Measurements from ENCODE around the gene CHCHD2. TPM values are rescaled to one million over a fixed set of nuclear protein-coding genes. Genes with fewer than 3 reads are reported as not detected.

Gene CHCHD2
- polyA plus RNA-seq, 3 donors: 241 to 500 (median 412) TPM

GRCh38 chr7:56053379-56053778 is 52.9 kb downstream of the CHCHD2 start:
- Histone ChIP-seq H3K36me3 (replicated peaks in 1 of 2; ENCODE audit: control insufficient read depth in 1 of 2, insufficient read depth in 2 of 2, low read length in 2 of 2) (peaks cover 49 to 57% of the 10 kb centered on the region in 2 donors), H3K4me1 (ENCODE audit: control insufficient read depth in 1 of 2, insufficient read depth in 2 of 2, low read length in 2 of 2) (peaks cover 19 to 24% of the 10 kb centered on the region in 2 donors), H3K9ac (ENCODE audit: insufficient read depth, low read length, poor library complexity, severe bottlenecking) (no peak overlapping the region), H2AFZ (ENCODE audit: insufficient read depth, low read depth, low read length, poor library complexity, severe bottlenecking) (no peak overlapping the region), H3K27me3 (ENCODE audit: control insufficient read depth in 2 of 2, insufficient read depth in 2 of 2, low read length in 2 of 2) (no peaks in the 10 kb centered on the region), H3K4me2 (replicated peaks; ENCODE audit: extremely low read depth, low read length, poor library complexity, severe bottlenecking) (no peak overlapping the region), H3K79me2 (ENCODE audit: insufficient read depth, low read length) (peaks cover 49% of the 10 kb centered on the region), H4K20me1 (ENCODE audit: insufficient read depth, low read length) (no peaks in the 10 kb centered on the region), H3K27ac (ENCODE audit: low read depth in 1 of 2, low read length in 2 of 2) (no peak overlapping the region), H3K9me3 (replicated peaks in 1 of 2; ENCODE audit: control insufficient read depth in 1 of 2, insufficient read depth in 1 of 2, low read length in 2 of 2) (no peaks in the 10 kb centered on the region), H3K4me3 (replicated peaks in 1 of 3; ENCODE audit: low read depth in 2 of 3, low read length in 3 of 3) (no peak overlapping the region)
- no peak overlapping the region for H3K4me3 Mint-ChIP-seq
- DNase-seq: no peak
- peaks cover 25% of the 10 kb centered on the region for H3K4me1 Mint-ChIP-seq
- H3K36me3 Mint-ChIP-seq: peaks cover 46 to 57% of the 10 kb centered on the region in 2 donors
- no peaks in the 10 kb centered on the region for H3K9me3 Mint-ChIP-seq
- no peak for TF ChIP-seq CTCF (IDR thresholded peaks at IDR 0.05)
- no peaks in the 10 kb centered on the region for H3K27me3 Mint-ChIP-seq (ENCODE audit: low read depth in 3 of 3)
- intact Hi-C loops (cut with micrococcal nuclease): loop anchor here in 1 of 2 donors (5.0 kb wide), 1 partner anchor 686 kb away; the partner anchor contains the start of gene LANCL2
- H3K27ac Mint-ChIP-seq: peak overlapping the region in 2 of 7 donors; percentile 23 to 79
- WGBS (ENCODE audit: insufficient coverage): 86% methylated on average over 7 of the region's 9 CpGs

Small RNAs within 50 kb of the gene (small RNA-seq; reads per million reads assigned to genes)
- gene SNORA15 (ENCODE audit: insufficient read length, low read depth) (not detected), gene SNORA22B (ENCODE audit: insufficient read length, low read depth) (not detected)

Other genes with a start within 250 kb of the CHCHD2 start
- not detected for gene SEPTIN14, start 243.7 kb downstream of the CHCHD2 start, polyA plus RNA-seq
- gene ZNF713, start 219.0 kb downstream of the CHCHD2 start, polyA plus RNA-seq: 1 to 10 TPM; 1.3 to 2.7 (median 1.3) TPM
- 10 to 100 TPM in 2 of 3 donors, 1 to 10 TPM in 1; 6.1 to 14.6 (median 10.9) TPM for gene MRPS17, start 154.6 kb downstream of the CHCHD2 start, polyA plus RNA-seq
- 10 to 100 TPM; 43.2 to 97.5 (median 88.0) TPM for gene NIPSNAP2, start 141.9 kb downstream of the CHCHD2 start, polyA plus RNA-seq
- gene PSPH, start 55.0 kb downstream of the CHCHD2 start, polyA plus RNA-seq: 1 to 10 TPM; 1.7 to 6.7 (median 5.3) TPM
- gene CCT6A, start 54.7 kb downstream of the CHCHD2 start, polyA plus RNA-seq: 10 to 100 TPM; 62.3 to 81.4 (median 63.3) TPM
- gene SUMF2, start 42.2 kb downstream of the CHCHD2 start, polyA plus RNA-seq: 10 to 100 TPM; 69.5 to 88.2 (median 75.0) TPM
- 1 to 10 TPM in 1 of 3 donors, not detected in 2; 1.1 TPM for gene PHKG1, start 13.5 kb downstream of the CHCHD2 start, polyA plus RNA-seq
- not detected for gene NUPR2, start 9.9 kb upstream of the CHCHD2 start, polyA plus RNA-seq

All from CD14-positive monocyte (primary cell).